ENCODE measurements around the gene NAP1L4. TPM values are rescaled to one million over a fixed set of nuclear protein-coding genes. Genes with fewer than 3 reads are reported as not detected.

NAP1L4 gene
- total RNA-seq, 2 donors from 2014 or later = 198 to 206 TPM

GRCh38 chr11:3035333-3035732 lies 43.2 kb upstream of the NAP1L4 start:
- Mint-ChIP-seq H3K36me3 (ENCODE audit: low read depth) (peaks cover 76% of the 10 kb centered on the region), H3K9me3 (no peaks in the 10 kb centered on the region), H3K27ac (no peak overlapping the region), H3K27me3 (ENCODE audit: insufficient read depth) (no peaks in the 10 kb centered on the region), H3K4me3 (no peak overlapping the region), H3K4me1 (no peaks in the 10 kb centered on the region)
- no peaks in the 10 kb centered on the region for H3K9me3 ChIP-seq (ENCODE audit: control insufficient read depth, low read length)
- H3K4me1 ChIP-seq (ENCODE audit: control insufficient read depth, insufficient read depth, low read length) = no peaks in the 10 kb centered on the region
- H3K27ac ChIP-seq (ENCODE audit: low read depth, low read length) = no peak overlapping the region
- no peak for DNase-seq
- H3K4me3 ChIP-seq (ENCODE audit: low read length) = no peak overlapping the region
- TF ChIP-seq CTCF (conservative IDR thresholded peaks at IDR 0.05) = no peak
- H3K36me3 ChIP-seq (ENCODE audit: control insufficient read depth, insufficient read depth, low read length) = peaks cover 80% of the 10 kb centered on the region
- H3K9ac ChIP-seq (ENCODE audit: extremely low read depth, low read length, poor library complexity, severe bottlenecking) = no peak overlapping the region
- no peaks in the 10 kb centered on the region for H3K27me3 ChIP-seq (ENCODE audit: control insufficient read depth, insufficient read depth, low read length, poor library complexity, severe bottlenecking)

DNA sequence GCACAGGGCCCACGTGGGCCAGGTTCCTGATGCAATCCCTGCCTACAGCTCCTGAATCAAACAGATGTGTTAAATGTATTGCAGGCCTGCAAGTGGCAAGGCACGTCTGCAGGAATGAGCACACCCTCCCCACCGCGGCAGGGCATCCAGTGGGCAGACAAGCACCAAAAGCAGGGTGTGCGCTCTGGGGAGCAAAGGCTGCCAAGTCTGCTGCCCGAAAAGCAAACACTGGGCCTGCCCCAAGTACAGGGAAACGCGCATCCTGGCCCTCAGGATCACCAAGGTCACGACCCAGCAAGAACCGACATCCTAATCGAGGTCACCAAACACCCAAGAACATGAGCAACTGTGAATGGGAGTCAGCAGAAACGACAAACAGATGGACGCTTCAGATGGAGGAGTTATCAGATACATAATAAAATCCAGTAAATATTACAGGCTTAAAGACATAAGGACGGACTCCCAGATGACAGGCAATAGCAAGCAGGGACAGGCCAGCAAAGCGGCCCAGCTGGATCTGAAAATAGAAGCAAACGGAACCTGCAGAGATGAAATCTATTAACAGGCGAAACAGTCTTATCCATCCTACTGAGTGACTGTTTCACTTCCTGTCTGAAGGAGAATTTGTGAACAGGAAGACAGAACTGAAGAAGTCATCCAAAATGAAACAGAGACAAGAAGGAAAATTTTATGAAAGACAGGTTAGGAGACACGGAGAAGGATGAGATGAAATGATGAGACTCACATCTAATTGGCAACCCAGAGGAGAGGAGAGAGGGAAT lies 38.4 kb upstream of the NAP1L4 start:
- Mint-ChIP-seq H3K27me3 (ENCODE audit: insufficient read depth) (no peaks in the 10 kb centered on the region), H3K4me3 (no peak overlapping the region), H3K27ac (no peak overlapping the region), H3K36me3 (ENCODE audit: low read depth) (peaks cover 74% of the 10 kb centered on the region), H3K4me1 (no peaks in the 10 kb centered on the region), H3K9me3 (no peaks in the 10 kb centered on the region)
- no peak overlapping the region for H3K9ac ChIP-seq (ENCODE audit: extremely low read depth, low read length, poor library complexity, severe bottlenecking)
- H3K9me3 ChIP-seq (ENCODE audit: control insufficient read depth, low read length) = no peaks in the 10 kb centered on the region
- TF ChIP-seq CTCF (conservative IDR thresholded peaks at IDR 0.05) = no peak
- no peaks in the 10 kb centered on the region for H3K27me3 ChIP-seq (ENCODE audit: control insufficient read depth, insufficient read depth, low read length, poor library complexity, severe bottlenecking)
- no peak for DNase-seq
- 96% methylated on average over 16 to 18 of the region's 18 CpGs for WGBS, 2 experiments (ENCODE audit: insufficient coverage in 1 of 2, insufficient read length in 1 of 2)
- no peak overlapping the region for H3K4me3 ChIP-seq (ENCODE audit: low read length)
- no peaks in the 10 kb centered on the region for H3K4me1 ChIP-seq (ENCODE audit: control insufficient read depth, insufficient read depth, low read length)
- H3K27ac ChIP-seq (ENCODE audit: low read depth, low read length) = no peak overlapping the region
- H3K36me3 ChIP-seq (ENCODE audit: control insufficient read depth, insufficient read depth, low read length) = peaks cover 71% of the 10 kb centered on the region

DNA sequence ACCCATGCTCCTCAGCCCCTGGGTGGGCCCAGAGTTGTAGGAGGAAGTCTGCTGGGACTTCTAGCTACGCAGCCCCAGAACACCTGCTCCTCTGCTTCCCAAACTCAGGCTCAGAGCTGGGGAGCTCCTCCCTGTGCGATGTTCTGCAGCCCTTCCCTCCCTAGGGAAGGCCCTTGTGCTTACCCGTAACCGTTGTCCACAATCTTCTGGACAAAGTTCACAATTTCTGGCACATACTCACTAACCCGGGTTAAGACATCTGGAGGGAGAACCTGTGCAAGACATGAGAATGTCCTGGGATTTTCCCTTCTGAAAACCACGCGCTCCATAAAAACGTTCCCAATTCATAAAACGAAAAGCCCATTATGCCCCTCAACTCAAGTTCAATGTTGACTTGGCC lies 36.7 kb upstream of the NAP1L4 start:
- H3K27me3 Mint-ChIP-seq (ENCODE audit: insufficient read depth) = no peaks in the 10 kb centered on the region
- Histone ChIP-seq H3K9me3 (ENCODE audit: control insufficient read depth, low read length) (no peaks in the 10 kb centered on the region), H3K27ac (ENCODE audit: low read depth, low read length) (no peak overlapping the region), H3K4me3 (ENCODE audit: low read length) (no peak overlapping the region), H3K36me3 (ENCODE audit: control insufficient read depth, insufficient read depth, low read length) (peaks cover 65% of the 10 kb centered on the region), H3K27me3 (ENCODE audit: control insufficient read depth, insufficient read depth, low read length, poor library complexity, severe bottlenecking) (no peaks in the 10 kb centered on the region), H3K9ac (ENCODE audit: extremely low read depth, low read length, poor library complexity, severe bottlenecking) (no peak overlapping the region), H3K4me1 (ENCODE audit: control insufficient read depth, insufficient read depth, low read length) (no peaks in the 10 kb centered on the region)
- peaks cover 72% of the 10 kb centered on the region for H3K36me3 Mint-ChIP-seq (ENCODE audit: low read depth)
- no peaks in the 10 kb centered on the region for H3K4me1 Mint-ChIP-seq
- 96 to 99% methylated on average over 6 to 9 of the region's 9 CpGs for WGBS, 2 experiments (ENCODE audit: insufficient coverage in 1 of 2, insufficient read length in 1 of 2)
- no peak for TF ChIP-seq CTCF (conservative IDR thresholded peaks at IDR 0.05)
- H3K9me3 Mint-ChIP-seq = no peaks in the 10 kb centered on the region
- H3K27ac Mint-ChIP-seq = no peak overlapping the region
- no peak for DNase-seq
- H3K4me3 Mint-ChIP-seq = no peak overlapping the region
